ENCODE data around the gene PNN.

DNA sequence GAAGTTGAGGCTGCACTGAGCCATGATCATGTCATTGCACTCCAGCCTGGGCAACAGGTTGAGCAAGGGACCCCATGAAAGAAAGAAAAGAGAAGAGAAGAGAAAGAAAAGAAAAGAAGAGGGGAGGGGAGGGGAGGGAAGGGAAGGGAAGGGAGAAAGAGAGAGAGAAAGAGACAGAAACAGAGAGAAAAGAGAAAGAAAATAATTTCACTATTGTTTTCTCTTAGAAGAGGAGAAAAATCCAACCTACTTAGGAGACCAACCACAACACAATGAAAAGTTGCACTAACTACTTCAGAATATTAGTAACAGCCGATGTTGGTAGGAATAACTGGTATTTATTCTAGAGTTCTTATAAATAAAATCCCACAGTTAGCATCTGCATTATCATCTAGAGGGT lies 14.6 kb upstream of the PNN start:
- TF ChIP-seq, protein P1, sequence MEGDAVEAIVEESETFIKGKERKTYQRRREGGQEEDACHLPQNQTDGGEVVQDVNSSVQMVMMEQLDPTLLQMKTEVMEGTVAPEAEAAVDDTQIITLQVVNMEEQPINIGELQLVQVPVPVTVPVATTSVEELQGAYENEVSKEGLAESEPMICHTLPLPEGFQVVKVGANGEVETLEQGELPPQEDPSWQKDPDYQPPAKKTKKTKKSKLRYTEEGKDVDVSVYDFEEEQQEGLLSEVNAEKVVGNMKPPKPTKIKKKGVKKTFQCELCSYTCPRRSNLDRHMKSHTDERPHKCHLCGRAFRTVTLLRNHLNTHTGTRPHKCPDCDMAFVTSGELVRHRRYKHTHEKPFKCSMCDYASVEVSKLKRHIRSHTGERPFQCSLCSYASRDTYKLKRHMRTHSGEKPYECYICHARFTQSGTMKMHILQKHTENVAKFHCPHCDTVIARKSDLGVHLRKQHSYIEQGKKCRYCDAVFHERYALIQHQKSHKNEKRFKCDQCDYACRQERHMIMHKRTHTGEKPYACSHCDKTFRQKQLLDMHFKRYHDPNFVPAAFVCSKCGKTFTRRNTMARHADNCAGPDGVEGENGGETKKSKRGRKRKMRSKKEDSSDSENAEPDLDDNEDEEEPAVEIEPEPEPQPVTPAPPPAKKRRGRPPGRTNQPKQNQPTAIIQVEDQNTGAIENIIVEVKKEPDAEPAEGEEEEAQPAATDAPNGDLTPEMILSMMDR (IDR thresholded peaks at IDR 0.05; ENCODE audit: poor library complexity, severe bottlenecking): no peak
- TF ChIP-seq TAF1 (IDR thresholded peaks at IDR 0.05; ENCODE audit: low read depth) (no peak), EZH2 (IDR thresholded peaks at IDR 0.05; ENCODE audit: borderline replicate concordance, insufficient read depth, low read length, poor library complexity, severe bottlenecking) (no peak), RAD21 (conservative IDR thresholded peaks at IDR 0.05) (no peak), POLR2AphosphoS5 (IDR thresholded peaks at IDR 0.05) (no peak), EP300 (conservative IDR thresholded peaks at IDR 0.05; ENCODE audit: poor library complexity, severe bottlenecking) (no peak)
- TF ChIP-seq, protein P2, sequence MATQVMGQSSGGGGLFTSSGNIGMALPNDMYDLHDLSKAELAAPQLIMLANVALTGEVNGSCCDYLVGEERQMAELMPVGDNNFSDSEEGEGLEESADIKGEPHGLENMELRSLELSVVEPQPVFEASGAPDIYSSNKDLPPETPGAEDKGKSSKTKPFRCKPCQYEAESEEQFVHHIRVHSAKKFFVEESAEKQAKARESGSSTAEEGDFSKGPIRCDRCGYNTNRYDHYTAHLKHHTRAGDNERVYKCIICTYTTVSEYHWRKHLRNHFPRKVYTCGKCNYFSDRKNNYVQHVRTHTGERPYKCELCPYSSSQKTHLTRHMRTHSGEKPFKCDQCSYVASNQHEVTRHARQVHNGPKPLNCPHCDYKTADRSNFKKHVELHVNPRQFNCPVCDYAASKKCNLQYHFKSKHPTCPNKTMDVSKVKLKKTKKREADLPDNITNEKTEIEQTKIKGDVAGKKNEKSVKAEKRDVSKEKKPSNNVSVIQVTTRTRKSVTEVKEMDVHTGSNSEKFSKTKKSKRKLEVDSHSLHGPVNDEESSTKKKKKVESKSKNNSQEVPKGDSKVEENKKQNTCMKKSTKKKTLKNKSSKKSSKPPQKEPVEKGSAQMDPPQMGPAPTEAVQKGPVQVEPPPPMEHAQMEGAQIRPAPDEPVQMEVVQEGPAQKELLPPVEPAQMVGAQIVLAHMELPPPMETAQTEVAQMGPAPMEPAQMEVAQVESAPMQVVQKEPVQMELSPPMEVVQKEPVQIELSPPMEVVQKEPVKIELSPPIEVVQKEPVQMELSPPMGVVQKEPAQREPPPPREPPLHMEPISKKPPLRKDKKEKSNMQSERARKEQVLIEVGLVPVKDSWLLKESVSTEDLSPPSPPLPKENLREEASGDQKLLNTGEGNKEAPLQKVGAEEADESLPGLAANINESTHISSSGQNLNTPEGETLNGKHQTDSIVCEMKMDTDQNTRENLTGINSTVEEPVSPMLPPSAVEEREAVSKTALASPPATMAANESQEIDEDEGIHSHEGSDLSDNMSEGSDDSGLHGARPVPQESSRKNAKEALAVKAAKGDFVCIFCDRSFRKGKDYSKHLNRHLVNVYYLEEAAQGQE (IDR thresholded peaks at IDR 0.05; ENCODE audit: borderline replicate concordance): no peak

Measured in neural cell (in vitro differentiated cells).